Measurements from ENCODE around the gene RAB11FIP4.
A peak's percentile ranks its signal among the peaks of the same experiment; 100 is the strongest.

The RAB11FIP4 gene

DNA sequence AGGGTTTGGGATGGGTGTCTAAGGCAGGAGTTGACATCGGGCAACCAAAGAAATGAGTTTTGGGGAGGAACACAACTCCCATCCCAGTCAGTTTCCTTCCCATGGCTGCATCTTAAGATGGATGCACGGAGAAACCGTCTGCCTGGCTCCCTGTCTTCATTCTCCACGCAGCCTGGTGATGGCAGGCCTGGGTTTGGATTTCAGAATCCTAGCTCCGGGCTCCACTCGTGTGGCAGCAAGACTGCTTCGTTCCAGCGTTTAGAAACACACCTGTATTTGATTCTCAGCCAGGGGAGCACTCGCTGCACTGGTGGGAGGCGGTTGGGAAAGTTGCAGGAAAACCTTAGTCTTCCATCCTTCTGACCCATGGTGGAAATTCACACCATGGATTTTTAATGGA, 141.1 kb downstream of the RAB11FIP4 start:
- H3K4me3 ChIP-seq (ENCODE audit: low read depth, low read length) = no peak overlapping the region
- no peak for DNase-seq (ENCODE audit: low read depth)
- TF ChIP-seq, protein P1, sequence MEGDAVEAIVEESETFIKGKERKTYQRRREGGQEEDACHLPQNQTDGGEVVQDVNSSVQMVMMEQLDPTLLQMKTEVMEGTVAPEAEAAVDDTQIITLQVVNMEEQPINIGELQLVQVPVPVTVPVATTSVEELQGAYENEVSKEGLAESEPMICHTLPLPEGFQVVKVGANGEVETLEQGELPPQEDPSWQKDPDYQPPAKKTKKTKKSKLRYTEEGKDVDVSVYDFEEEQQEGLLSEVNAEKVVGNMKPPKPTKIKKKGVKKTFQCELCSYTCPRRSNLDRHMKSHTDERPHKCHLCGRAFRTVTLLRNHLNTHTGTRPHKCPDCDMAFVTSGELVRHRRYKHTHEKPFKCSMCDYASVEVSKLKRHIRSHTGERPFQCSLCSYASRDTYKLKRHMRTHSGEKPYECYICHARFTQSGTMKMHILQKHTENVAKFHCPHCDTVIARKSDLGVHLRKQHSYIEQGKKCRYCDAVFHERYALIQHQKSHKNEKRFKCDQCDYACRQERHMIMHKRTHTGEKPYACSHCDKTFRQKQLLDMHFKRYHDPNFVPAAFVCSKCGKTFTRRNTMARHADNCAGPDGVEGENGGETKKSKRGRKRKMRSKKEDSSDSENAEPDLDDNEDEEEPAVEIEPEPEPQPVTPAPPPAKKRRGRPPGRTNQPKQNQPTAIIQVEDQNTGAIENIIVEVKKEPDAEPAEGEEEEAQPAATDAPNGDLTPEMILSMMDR (conservative IDR thresholded peaks at IDR 0.05; ENCODE audit: low read depth, low read length) = no peak

DNA sequence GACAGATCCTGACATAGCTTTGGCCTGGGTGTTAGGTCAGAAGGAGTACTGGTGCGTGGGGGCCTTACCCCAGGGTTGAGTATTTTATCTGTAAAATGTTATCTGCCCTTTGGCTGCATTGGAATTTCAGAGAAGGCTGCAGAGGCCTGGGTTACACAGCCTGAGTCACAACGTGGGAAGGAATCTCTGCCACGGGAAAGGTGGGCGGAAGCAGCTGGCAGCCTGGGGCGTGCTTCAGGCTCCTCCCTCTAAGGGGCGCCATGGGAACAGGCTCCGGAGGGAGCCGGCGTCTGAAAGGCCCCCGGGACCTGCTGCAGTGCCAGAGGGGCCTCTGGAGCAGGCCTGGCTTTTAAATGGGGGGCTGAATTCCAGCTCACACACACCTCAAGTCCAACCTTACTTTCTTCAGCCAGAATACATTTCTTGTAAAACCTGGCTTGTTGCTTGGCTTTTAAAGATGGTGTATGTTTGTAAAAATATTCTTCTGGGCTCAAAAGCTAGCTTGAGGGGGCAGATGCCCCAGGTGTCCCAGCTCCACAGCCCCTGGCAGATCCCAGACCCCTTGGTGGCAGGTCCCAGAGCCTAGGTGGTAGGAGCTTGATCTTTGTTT, 142.2 kb downstream of the RAB11FIP4 start:
- no peak overlapping the region for H3K4me3 ChIP-seq (ENCODE audit: low read depth, low read length)
- peak; percentile 71 for DNase-seq (ENCODE audit: low read depth)
- TF ChIP-seq, protein P1 (conservative IDR thresholded peaks at IDR 0.05; ENCODE audit: low read depth, low read length) = peak; percentile 34

DNA sequence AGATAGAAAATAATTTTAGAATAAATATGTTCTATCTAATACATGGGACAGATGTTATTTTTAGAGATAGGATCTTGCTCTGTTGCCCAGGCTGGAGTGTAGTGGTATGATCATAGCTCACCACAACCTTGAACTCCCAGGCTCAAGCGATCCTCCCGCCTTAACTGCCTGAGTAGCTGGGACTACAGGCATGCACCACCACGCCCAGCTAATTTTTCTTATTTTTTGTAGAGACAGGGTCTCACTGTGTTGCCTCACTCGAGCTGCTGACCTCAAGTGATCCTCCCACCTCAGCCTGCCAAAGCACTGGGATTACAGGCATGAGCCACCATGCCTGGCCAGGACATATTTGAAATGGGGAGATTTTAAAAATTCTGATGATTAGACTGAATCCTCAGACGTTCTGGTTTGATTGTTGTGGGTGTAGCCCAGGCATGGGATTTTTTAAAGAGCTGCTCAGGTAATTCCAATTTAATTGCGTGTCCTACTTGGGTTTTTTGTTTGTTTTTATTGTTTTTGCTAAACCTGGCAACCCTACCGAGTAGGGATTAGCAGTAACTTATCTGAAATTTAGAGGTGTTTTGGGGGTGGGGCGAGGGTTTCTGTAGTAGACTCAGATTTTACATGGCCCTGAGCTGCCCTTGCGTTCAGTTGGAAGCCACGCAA, 142.9 kb downstream of the RAB11FIP4 start:
- peak; percentile 15 for DNase-seq (ENCODE audit: low read depth)
- TF ChIP-seq, protein P1 (conservative IDR thresholded peaks at IDR 0.05; ENCODE audit: low read depth, low read length) = no peak
- H3K4me3 ChIP-seq (ENCODE audit: low read depth, low read length) = no peak overlapping the region

DNA sequence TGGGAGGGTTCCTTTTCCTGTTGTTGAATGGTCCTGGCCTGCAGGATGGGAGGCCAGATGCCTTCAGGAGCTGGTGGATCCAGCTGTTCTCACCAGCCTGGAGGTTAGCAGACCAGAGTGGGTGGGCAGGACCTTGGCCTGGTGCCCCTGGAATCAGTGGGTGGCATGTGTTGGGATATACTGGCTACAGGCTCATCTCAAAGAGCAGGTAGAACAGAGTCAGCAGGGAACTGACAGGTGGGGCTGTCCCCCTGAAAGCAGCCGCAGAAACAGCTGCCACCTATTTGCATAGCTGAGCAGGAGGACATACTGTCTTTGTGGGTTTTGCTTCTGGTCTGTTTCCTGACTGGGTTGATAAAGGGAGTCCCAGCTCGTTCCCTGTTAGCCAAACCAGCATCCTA, 144.1 kb downstream of the RAB11FIP4 start:
- DNase-seq (ENCODE audit: low read depth) = no peak
- TF ChIP-seq, protein P1 (conservative IDR thresholded peaks at IDR 0.05; ENCODE audit: low read depth, low read length) = no peak
- H3K4me3 ChIP-seq (ENCODE audit: low read depth, low read length) = no peak overlapping the region

DNA sequence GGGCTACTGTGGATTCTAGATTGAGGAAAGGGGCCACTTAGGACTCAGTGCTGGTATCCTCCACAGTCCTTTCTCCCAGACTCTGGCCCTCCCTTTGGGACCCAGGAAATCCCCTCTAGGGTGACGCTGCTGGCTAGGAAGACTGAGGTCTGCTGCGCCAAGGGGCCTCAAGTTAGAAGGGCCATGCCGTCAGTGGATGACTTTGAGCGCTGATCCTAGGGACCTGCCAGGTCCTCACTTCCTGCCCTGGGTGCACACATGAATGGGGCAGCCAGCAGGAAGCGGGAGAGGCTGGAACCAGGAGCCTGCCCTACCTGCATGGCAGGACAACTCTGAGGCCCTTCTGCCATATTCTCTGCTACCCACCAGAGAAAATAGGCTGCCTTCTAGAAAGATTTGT, 145.0 kb downstream of the RAB11FIP4 start:
- DNase-seq (ENCODE audit: low read depth) = no peak
- no peak overlapping the region for H3K4me3 ChIP-seq (ENCODE audit: low read depth, low read length)
- TF ChIP-seq, protein P1 (conservative IDR thresholded peaks at IDR 0.05; ENCODE audit: low read depth, low read length) = no peak

DNA sequence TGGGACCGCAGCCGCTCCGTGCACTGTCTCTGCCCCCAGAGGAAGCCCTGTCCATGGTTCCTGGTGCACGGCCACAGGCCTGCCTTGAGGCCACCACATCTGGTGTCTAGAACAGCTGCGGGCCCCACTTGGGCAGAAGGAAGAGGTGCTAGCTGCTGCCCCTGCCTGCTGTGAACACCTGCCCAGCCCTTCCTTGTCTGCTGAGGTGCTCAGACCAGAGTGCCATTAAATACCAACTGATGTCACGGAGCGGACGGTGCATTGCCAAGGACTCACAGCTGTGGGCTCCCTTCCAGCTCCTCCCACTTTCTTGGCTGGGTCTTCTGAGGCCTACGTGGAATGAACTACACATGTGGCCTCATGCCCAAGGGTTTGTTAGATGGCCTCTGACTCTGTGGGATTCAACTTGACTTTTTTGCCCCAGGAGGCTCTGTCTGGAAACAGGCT, 146.1 kb downstream of the RAB11FIP4 start:
- DNase-seq (ENCODE audit: low read depth) = no peak
- TF ChIP-seq, protein P1 (conservative IDR thresholded peaks at IDR 0.05; ENCODE audit: low read depth, low read length) = no peak
- no peak overlapping the region for H3K4me3 ChIP-seq (ENCODE audit: low read depth, low read length)

All from choroid plexus epithelial cell (primary cell).